Stimulated activated CD8-positive, alpha-beta memory T cell treated with anti-CD3 and anti-CD28 coated beads, Interleukin-2, amount 100 ng/mL, for 48 hours (primary cell): ENCODE data around the gene HDAC4.

Experiments used
- DNase-seq, 2 donors: peaks; one replicate each; pipeline ENCODE4 v3.0.0-alpha.2; 2020; ENCODE audit warnings: low read depth in 2 of 2

HDAC4 gene

DNA sequence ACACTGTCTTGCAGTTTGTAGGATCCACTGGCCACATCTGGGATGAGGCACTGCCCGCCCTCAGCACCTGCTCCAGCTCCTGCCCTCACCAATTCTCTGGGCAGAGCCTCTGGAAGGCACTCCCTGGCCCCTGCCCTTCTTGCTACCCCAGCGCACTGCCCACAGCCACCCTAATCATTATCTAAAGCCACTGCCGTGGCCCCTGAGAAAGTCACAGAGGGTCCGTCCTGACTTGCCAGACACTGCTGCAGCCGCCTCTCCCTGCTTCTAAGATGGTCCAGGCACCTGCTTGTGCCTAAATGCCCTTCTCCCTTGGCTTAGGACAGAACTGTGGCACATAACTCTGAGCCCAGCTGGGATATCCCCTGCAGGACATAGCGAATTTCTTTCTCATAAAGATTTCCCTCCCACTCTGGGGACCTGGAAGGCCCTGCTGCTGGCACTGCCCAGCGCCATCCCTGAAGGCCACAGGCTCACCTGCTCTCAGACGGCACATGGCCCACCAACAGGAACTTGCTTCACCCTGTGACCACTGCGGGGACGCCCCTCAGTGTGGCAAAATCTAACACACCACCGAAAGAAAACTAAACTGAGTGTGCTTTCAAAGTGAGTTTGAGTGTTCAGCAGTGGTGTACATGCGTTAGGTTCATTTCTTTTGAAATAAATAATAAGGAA is 244.9 kb downstream of the HDAC4 start:
- no peak for DNase-seq

DNA sequence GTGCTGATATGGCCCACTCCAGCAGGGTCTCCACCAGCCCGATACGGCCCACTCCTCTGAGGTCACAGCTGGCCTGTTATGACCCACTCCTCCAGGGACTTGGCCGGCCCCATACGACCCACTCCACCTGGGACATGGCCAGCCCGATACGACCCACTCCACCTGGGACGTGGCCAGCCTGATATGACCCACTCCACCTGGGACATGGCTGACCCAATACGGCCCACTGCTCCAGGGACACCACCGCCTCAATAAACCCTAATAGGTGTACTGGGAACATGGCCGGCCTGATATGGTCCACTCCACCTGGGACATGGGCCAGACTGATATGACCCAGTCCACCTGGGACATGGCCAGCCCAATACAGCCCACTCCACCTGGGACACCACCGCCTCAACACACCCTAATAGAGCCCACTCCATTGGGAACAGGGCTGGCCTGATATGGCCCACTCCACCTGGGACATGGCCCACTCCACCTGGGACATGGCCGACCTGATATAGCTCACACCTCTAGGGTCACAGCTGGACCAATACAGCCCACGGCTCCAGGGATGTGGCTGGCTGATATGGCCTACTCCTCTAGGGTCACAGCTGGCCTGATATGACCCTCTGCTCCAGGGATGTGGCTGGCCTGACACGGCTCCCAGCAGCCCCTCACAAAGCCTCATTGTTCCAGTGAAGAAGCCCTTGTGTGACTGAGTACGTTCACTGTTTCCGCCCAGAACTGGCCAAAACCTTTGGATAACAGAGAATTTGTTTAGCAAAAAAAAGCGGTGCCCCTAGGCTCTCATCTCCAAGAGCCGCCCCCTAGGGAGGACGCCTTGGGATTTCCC is 245.6 kb downstream of the HDAC4 start:
- DNase-seq = no peak

DNA sequence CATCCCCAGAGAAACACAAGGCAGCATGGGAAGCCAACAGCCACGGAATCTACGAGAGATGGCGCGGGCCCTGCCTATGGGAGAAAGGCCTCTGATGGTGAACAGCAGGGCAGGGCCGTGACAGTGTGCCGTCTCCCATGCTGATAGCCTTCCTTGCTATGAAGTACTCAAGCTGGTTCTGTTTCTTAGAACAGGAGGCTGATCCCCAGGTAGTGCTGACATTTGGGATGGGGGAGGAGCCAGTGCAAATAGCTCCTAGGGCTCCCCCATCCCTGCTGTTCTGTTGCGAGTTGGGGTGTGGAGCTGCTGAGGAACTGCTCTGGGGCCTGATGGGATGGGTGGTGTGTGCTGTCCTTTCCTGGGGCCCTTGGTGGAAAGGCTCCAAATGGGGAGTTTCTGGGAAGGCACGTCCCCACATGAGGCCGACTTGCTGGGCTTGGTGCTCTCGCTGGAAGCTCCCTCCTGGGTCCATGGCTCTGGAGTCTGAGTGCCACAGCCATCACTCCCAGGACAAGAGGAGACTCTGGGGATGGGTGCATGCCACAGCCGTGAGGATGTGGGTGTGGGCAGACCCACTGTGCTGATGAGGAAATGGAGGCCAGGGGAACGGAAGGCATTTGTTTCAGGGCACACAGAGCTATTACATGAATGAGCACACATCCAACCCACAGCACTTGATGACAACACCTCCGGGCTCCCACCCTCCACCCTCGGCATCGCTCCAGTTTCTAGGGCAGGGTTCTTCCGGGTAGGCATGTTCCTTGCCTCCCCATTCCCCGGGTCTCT is 246.8 kb downstream of the HDAC4 start:
- DNase-seq = no peak

DNA sequence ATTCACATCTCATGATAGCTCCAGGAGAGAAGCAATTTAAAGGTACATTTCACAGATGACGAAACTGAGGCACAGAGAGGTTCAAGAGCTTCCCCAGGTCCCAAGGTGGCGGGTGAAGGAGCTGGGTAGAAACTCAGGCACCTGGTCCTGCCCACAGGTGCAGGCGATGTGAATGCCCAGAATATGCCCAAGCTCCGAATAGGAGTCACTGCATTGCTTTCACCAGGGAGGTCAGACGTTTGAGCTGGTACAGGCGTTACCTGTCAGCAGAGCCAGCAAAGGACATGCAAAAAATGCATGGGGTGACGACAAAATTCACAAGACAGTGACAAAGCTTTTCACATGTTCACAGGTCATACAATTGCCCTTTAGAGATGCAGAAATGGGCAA is 247.9 kb downstream of the HDAC4 start:
- DNase-seq = no peak

DNA sequence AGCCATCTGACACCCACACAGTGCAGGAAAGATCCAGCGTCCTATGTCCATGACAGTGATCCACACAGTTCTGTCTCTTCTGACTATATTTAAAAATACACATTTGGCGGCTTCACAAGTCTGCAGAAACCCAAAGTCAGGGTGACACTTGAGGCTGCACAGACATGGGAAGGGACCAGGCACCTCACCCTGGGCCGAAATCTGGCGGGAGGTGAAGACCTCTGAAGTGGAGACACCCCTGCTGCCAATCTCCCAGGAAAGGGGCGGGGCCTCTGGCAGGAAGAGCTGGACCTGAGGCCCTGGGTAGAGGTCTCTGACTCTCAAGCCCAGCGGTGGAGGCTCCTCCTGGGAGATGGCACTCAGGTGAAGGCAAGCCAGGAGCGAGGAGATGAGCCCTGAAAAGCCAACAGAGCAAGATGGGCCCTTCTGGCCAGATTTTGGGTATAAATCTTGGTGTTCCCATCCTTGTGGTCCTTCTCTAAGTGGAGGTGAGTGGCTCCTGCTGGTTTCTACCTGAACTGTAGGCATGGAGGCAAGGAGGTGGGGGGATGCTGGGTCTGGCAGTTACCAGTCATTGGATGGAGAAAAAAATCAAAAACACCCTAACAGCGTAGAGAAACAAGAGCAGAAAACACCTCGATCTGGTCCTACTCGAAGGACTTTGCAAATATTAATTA is 248.4 kb downstream of the HDAC4 start:
- DNase-seq = no peak

DNA sequence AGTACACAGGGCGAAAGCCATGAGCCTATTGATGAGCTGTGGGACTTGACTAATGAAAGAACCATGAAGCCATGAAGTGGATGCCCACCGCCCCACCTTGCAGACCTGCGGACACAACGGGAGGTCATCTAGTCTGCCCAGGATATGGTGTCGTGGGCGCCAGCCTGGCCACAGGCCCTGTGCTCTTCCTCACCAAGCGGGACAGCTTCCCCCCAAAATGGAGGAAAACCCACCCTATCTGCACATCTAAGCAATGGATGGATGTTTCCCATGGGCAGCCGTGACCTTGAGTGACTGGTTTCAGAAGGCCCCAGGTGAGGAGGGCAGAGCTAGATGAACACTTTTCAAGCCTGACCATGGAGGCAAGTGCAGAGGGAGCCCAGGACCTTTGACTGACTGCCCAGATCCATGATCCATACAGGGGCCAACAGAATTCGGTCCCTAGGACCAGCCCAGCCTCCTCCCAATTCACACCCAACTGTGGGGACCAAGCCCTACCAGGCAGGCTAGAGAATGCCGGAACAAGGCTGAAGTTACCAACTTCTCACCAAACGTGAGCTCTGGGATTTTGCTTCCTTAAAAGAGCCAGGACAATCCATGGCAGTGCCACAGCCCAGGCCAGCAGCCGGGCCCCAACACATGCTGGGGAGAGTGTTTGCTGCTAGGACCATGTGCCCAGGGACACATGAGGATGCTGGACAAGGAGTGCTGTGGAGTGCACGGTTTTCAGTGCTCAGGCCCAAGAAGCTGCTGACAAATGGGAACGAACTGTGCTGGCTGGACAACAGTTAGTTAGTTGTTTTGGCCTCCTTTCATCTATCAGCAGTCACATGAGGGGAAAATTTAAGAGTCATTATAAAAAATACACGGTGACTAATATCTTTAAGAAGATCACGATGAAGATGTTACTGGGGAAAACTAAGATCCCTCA is 249.4 kb downstream of the HDAC4 start:
- DNase-seq = no peak

DNA sequence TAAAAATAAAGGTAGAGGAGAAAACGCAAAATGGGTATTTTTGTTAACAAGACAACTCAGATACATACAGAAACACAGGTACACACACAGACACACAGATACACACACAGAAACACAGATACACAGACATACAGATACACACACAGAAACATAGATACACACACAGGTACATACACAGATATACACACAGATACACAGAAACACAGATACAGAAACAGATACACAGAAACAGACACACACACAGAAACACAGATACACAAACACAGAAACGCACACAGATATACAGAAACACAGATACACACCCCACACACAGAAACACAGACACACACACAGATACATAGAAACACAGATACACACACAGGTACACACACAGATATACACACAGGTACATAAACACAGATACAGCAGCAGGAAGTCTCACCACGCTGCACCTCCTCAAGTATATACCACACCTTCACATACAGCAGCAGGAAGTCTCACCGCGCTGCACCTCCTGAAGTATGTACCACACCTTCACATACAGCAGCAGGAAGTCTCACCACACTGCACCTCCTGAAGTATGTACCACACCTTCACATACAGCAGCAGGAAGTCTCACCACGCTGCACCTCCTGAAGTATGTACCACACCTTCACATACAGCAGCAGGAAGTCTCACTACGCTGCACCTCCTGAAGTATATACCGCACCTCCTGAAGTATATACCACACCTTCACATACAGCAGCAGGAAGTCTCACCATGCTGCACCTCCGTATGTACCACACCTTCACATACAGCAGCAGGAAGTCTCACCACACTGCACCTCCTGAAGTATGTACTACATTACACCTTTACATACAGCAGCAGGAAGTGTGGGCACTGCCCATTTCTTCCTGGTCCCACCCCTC is 250.5 kb downstream of the HDAC4 start:
- DNase-seq = no peak

DNA sequence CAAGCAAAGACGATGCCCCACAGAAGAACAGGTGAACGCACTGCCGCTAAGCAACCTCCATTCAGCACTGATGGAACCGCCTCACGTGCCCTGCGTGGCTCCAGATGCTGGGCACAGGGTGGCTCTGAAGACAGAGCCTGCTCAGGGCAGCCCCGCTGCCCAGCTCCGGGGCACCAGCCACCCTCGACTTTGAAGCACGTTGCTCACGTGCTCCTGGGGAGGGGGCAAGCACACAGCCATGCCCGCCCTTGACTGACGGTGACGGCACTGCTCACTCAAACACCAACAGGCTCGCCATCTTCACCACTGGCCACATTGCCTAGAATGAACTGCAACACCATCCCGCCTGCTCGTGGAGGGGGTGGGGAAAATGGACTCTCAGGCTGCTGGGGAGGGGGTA is 251.3 kb downstream of the HDAC4 start:
- no peak for DNase-seq

DNA sequence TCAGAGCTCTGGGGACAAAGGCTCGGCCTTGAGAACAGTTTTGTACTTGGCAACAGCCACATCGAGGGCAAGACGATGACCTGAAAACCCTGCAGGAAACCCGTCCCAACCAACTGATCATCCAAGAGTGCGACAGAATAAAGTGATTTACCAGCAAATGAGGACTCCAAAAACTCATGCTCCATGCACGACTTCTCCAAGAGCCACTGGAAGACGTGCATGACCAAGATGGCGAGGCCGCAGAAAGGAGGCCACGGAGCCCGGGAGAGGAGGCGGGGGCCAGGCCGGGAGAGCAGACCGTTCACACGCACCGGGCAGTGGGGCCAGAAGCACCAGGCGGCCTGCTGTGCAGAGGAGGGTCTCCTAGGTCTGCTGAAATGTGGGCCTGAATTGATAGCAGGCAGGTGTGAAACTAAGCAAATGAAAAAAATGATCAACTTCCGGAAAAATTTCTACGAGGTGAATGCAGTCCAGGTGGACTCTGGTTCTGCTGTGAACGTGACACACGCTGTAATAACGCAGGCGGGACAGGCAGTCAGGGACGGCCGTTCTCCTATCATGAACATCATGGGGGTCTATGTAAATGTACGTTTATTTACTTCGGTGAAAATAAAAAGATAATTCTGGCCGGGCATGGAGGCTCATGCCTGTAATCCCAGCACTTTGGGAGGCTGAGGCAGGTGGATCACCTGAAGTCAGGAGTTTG is 252.2 kb downstream of the HDAC4 start:
- no peak for DNase-seq

DNA sequence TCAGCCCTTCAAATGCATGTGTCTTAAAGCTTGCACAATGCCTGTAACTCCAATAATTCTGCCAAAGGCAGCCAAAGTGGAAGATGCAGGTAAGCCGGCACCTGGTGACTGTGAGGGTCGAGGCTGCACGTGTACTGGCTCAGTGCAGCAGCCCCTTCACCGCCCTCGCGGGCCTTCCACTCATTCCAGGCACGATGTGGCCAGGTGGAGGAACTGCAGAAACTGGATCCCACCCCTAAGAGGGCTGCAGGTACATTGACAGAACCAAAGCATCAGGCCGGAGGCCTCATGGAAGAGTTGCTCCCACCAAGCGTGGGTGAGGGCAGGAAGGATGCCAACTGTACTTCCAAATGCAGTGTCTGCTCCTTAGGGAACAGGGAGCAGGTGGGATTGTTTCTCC is 253.4 kb downstream of the HDAC4 start:
- DNase-seq = no peak

DNA sequence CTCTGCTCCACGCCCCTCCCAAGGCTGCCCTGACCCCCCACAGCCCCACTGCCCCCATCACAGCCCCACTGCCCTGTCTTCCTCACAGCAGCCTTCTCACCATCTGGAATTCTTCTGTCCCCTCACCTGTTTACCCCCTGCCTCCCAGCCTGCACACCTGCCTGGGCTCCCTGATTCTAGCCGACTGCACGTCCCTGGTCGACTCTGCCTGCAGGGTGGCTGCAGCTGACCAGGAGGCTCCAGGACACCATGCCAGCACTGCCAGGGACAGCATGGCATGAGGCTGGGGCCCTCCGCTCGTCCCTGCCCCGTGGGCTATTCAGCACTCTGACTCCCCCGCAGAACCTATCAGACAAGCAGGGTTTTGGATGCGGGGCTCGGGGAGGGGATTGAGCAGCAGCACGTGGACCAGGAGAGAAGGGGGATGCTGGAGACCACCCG is 254.1 kb downstream of the HDAC4 start:
- DNase-seq = no peak

DNA sequence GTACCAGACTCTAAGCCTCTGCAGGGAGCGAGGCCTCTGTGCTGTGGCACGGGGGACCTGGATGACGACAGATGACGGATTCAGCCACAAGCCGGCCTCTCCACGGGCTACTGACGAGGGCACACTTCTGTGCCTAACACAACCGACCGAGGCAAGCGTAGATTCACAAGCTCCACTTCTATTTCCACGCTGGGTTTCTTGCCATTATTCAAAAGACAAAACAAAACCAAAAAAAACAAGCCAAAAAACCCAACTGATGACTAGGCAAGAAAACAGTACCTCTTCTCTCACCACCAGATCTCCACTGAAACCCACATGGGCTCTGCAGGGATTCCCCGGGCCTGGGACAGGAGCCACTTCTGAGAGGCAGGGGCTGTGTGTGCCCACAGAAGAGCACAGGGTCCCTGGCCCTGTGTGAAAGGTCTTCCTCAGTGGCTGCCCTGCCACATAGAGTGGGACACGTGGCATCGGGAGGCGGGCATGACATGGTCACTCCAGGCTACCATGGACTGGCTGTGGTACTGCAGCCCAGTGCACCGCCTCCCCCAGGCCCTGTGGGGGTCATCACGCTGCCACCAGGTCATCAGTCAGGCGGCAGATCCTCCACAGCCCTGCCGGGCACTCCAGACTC is 254.7 kb downstream of the HDAC4 start:
- DNase-seq = no peak

DNA sequence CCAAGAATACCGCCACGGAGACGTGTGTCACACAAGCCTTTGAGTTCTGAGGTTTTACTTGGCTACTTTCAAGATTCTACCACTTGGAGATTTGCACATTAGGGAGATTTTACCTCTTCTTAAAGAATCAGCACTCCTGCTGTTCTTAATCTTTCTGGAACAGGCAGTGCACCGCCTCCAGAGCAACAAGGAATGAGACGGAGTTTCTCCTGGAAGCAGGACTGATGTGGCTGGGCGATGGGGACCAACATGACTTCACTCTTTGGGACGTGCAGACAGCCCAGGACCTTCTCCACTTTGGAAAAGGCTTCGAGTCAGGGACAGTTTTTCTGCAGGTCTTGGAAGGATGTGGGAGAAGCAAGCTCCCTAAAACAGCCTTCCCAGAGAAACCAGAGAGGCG is 255.2 kb downstream of the HDAC4 start:
- DNase-seq = no peak

DNA sequence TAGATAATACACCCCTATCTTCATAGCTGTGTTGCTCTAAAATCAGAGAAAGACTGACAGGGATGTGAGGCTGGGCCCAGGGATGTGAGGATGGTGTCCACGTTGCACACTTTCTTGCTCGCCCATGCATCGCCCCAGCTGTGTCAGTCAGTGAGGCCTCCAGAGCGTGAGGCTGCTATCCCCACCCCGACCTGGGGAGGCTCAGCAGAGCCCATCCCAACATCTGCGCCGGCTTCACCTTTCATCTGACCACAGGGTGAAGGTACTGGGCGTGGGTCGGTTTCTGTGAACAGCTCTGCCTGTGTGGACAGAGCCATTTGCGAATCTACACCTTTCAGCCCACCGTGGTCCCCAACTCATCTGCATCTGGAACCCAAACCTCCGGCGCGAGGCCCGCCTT is 255.7 kb downstream of the HDAC4 start:
- DNase-seq = no peak

DNA sequence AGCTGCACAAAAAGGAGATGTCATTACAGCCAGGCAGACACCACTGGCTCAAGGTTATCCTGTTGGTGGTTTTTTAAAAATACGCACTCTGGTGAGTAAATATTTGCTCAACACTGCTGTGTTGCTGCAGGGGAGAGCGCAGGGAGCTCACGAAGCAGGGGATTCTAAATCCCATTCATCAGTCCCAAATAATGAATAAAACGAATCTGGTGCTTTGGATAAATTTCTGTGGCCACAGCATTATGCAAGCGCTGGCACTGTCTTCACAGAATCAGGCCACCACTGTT is 256.2 kb downstream of the HDAC4 start:
- DNase-seq = no peak

DNA sequence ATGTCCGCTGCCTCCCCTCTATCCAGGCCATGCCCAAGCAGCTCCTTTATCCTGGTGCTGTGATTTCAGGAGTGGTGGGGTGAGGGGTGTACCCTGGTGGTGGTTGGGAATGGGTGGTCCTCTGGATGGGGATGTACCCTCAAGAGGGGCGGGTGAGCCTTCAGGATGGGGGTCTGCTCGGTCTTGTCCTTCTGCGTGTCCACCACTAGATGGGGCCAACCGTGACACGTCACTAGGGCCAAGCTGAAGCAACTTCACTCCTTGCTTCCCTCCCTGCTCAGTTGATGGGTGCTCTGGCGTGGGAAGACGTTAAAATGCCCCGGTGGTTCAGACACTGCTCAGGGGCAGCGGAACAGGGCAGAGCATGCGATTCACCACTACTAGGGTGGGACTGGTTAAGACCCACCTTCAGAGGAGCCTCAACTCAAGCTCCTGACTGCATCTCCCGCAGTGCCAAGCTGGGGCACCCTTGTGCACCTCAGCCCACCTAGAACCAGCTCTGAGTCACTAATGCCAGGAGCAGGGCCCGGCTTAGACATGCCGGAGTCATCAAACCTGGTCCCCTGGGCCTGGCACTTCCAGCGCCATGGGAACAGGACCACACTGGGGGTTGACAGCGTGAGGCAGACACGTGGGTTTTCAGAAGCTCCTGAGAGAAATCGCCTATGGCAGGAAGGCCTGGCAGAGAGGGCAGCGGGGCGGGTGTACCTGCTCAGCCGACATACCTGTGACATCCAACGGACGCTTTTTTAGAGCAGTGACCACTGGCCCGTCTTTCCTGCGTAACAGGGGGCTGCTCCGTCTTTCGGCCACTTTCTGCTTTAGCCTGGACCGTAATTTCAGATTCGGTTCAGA is 256.7 kb downstream of the HDAC4 start:
- no peak for DNase-seq

DNA sequence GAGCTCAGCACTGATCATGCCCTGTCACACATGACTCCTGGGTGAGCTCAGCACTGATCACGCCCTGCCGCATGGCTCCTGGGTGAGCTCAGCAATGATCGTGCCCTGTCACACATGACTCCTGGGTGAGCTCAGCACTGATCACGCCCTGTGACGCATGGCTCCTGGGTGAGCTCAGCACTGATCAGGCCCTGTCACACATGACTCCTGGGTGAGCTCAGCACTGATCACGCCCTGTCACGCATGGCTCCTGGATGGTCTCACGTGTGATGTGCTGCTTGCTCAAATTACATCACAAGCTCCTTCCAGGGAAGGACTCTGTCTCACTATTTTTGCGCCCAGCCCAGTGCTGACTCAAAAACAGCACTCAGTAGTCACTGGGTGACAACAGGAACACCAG is 258.0 kb downstream of the HDAC4 start:
- no peak for DNase-seq

DNA sequence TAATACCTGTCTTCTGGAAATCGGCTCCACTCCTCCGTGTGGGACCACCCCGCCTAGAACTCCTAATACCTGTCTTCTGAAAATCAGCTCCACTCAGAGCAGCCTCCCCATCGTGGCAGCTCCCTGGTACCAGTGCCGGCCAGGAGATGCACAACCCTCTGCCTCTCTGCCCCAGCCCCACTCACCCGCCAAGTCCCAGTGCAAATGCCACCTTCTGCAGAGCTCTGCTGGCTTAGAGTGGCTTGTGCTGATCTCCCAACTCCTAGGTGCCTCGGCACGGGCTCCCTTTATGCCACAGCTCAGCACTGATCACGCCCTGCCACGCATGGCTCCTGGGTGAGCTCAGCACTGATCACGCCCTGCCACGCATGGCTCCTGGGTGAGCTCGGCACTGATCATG is 258.5 kb downstream of the HDAC4 start:
- DNase-seq = no peak
